ENCODE measurements around the gene PLCL2. TPM values are rescaled to one million over a fixed set of nuclear protein-coding genes. Genes with fewer than 3 reads are reported as not detected.
"Not testable (repeated sequence)": the region's sequence is repeated elsewhere in the genome, so short reads cannot be mapped to it uniquely, and the experiment has no call there.

The PLCL2 gene
- total RNA-seq, 1 donor from 2014 or later: 11.3 TPM

GRCh38 chr3:17090280-17090983 is 205.7 kb downstream of the PLCL2 start:
- Mint-ChIP-seq H3K4me1 (ENCODE audit: low read depth) (peaks cover 4% of the 10 kb centered on the region), H3K9me3 (ENCODE audit: low read depth) (peaks cover 5% of the 10 kb centered on the region), H3K36me3 (ENCODE audit: insufficient read depth) (peaks cover 7% of the 10 kb centered on the region), H3K27ac (no peak overlapping the region), H3K4me3 (ENCODE audit: low read depth) (no peak overlapping the region), H3K27me3 (no peaks in the 10 kb centered on the region)
- no peak for DNase-seq (ENCODE audit: low spot score, unreplicated experiment)
- no peak for TF ChIP-seq CTCF (IDR thresholded peaks at IDR 0.05; ENCODE audit: unreplicated experiment)

- no peaks in the 10 kb centered on the region for H3K9me3 Mint-ChIP-seq (ENCODE audit: low read depth)
- no peak for DNase-seq (ENCODE audit: low spot score, unreplicated experiment)
- H3K27ac Mint-ChIP-seq: no peak overlapping the region
- peaks cover 3% of the 10 kb centered on the region for H3K36me3 Mint-ChIP-seq (ENCODE audit: insufficient read depth)
- peaks cover 4% of the 10 kb centered on the region for H3K4me1 Mint-ChIP-seq (ENCODE audit: low read depth)
- H3K4me3 Mint-ChIP-seq (ENCODE audit: low read depth): no peak overlapping the region
- TF ChIP-seq CTCF (IDR thresholded peaks at IDR 0.05; ENCODE audit: unreplicated experiment): no peak
- H3K27me3 Mint-ChIP-seq: no peaks in the 10 kb centered on the region
Observed at GRCh38 chr3:17091910-17092582, 207.3 kb downstream of the PLCL2 start.

GRCh38 chr3:17092583-17092933 is 207.8 kb downstream of the PLCL2 start:
- Mint-ChIP-seq H3K4me1 (ENCODE audit: low read depth) (peaks cover 4% of the 10 kb centered on the region), H3K4me3 (ENCODE audit: low read depth) (no peak overlapping the region), H3K36me3 (ENCODE audit: insufficient read depth) (peaks cover 3% of the 10 kb centered on the region), H3K27ac (no peak overlapping the region), H3K9me3 (ENCODE audit: low read depth) (no peaks in the 10 kb centered on the region), H3K27me3 (no peaks in the 10 kb centered on the region)
- DNase-seq (ENCODE audit: low spot score, unreplicated experiment): no peak
- no peak for TF ChIP-seq CTCF (IDR thresholded peaks at IDR 0.05; ENCODE audit: unreplicated experiment)

GRCh38 chr3:17094551-17094950 is 209.8 kb downstream of the PLCL2 start:
- peaks cover 3% of the 10 kb centered on the region for H3K36me3 Mint-ChIP-seq (ENCODE audit: insufficient read depth)
- no peak overlapping the region for H3K4me3 Mint-ChIP-seq (ENCODE audit: low read depth)
- no peak for DNase-seq (ENCODE audit: low spot score, unreplicated experiment)
- H3K27me3 Mint-ChIP-seq: no peaks in the 10 kb centered on the region
- no peak overlapping the region for H3K27ac Mint-ChIP-seq
- no peak for TF ChIP-seq CTCF (IDR thresholded peaks at IDR 0.05; ENCODE audit: unreplicated experiment)
- H3K9me3 Mint-ChIP-seq (ENCODE audit: low read depth): no peaks in the 10 kb centered on the region
- peaks cover 4% of the 10 kb centered on the region for H3K4me1 Mint-ChIP-seq (ENCODE audit: low read depth)

GRCh38 chr3:17103579-17103978 is 218.8 kb downstream of the PLCL2 start:
- no peak for TF ChIP-seq CTCF (IDR thresholded peaks at IDR 0.05; ENCODE audit: unreplicated experiment)
- H3K4me1 Mint-ChIP-seq (ENCODE audit: low read depth): no peaks in the 10 kb centered on the region

GRCh38 chr3:17106801-17107200 is 222.0 kb downstream of the PLCL2 start:
- not testable (repeated sequence) for H3K36me3 Mint-ChIP-seq (ENCODE audit: insufficient read depth)

More at GRCh38 chr3:17103579-17103978, 218.8 kb downstream of the PLCL2 start:
- H3K36me3 Mint-ChIP-seq (ENCODE audit: insufficient read depth): no peaks in the 10 kb centered on the region
- no peak overlapping the region for H3K27ac Mint-ChIP-seq
- H3K27me3 Mint-ChIP-seq: no peaks in the 10 kb centered on the region
- no peak for DNase-seq (ENCODE audit: low spot score, unreplicated experiment)
- no peak overlapping the region for H3K4me3 Mint-ChIP-seq (ENCODE audit: low read depth)
- H3K9me3 Mint-ChIP-seq (ENCODE audit: low read depth): peaks cover 15% of the 10 kb centered on the region

More at GRCh38 chr3:17106801-17107200, 222.0 kb downstream of the PLCL2 start:
- H3K4me3 Mint-ChIP-seq (ENCODE audit: low read depth); H3K4me1 Mint-ChIP-seq (ENCODE audit: low read depth); DNase-seq (ENCODE audit: low spot score, unreplicated experiment); H3K27me3 Mint-ChIP-seq; H3K27ac Mint-ChIP-seq: not testable (repeated sequence)
- H3K9me3 Mint-ChIP-seq (ENCODE audit: low read depth): peaks cover 13% of the 10 kb centered on the region
